Measurements from ENCODE around the gene TEKT5.

The TEKT5 gene

GRCh38 chr16:10584981-10585438 is 109.7 kb downstream of the TEKT5 start:
- no peaks in the 10 kb centered on the region for H3K36me3 ChIP-seq (replicated peaks; ENCODE audit: low read depth, low read length)

GRCh38 chr16:10583269-10583668 is 111.5 kb downstream of the TEKT5 start:
- Histone ChIP-seq H3K4me2 (ENCODE audit: low read length) (no peak overlapping the region), H3K9me3 (ENCODE audit: insufficient read depth, low read length) (no peaks in the 10 kb centered on the region), H3K27ac (ENCODE audit: low read length) (no peak overlapping the region), H2AFZ (ENCODE audit: low read depth, low read length) (no peak overlapping the region), H3K9ac (ENCODE audit: low read length) (no peak overlapping the region), H3K36me3 (replicated peaks; ENCODE audit: low read depth, low read length) (no peaks in the 10 kb centered on the region), H3K4me1 (ENCODE audit: low read length) (no peaks in the 10 kb centered on the region), H4K20me1 (ENCODE audit: insufficient read depth, low read length) (no peaks in the 10 kb centered on the region), H3K4me3 (ENCODE audit: low read length) (no peak overlapping the region), H3K27me3 (ENCODE audit: low read depth, low read length) (peaks cover 33% of the 10 kb centered on the region), H3K79me2 (ENCODE audit: low read length) (no peaks in the 10 kb centered on the region)
- no peak for TF ChIP-seq CTCF (IDR thresholded peaks at IDR 0.05; ENCODE audit: low read depth, low read length)
- TF ChIP-seq EZH2phosphoT487 (IDR thresholded peaks at IDR 0.05; ENCODE audit: low read depth), result no peak

More at GRCh38 chr16:10584981-10585438, 109.7 kb downstream of the TEKT5 start:
- no peak overlapping the region for H2AFZ ChIP-seq (ENCODE audit: low read depth, low read length)
- no peaks in the 10 kb centered on the region for H3K4me1 ChIP-seq (ENCODE audit: low read length)
- H3K27me3 ChIP-seq (ENCODE audit: low read depth, low read length), result peaks cover 46% of the 10 kb centered on the region
- no peak overlapping the region for H3K27ac ChIP-seq (ENCODE audit: low read length)
- TF ChIP-seq CTCF (IDR thresholded peaks at IDR 0.05; ENCODE audit: low read depth, low read length) (no peak), EZH2phosphoT487 (IDR thresholded peaks at IDR 0.05; ENCODE audit: low read depth) (no peak)
- no peak overlapping the region for H3K4me3 ChIP-seq (ENCODE audit: low read length)
- H4K20me1 ChIP-seq (ENCODE audit: insufficient read depth, low read length), result no peaks in the 10 kb centered on the region
- no peaks in the 10 kb centered on the region for H3K79me2 ChIP-seq (ENCODE audit: low read length)
- H3K4me2 ChIP-seq (ENCODE audit: low read length), result no peak overlapping the region
- no peaks in the 10 kb centered on the region for H3K9me3 ChIP-seq (ENCODE audit: insufficient read depth, low read length)
- no peak overlapping the region for H3K9ac ChIP-seq (ENCODE audit: low read length)

- Histone ChIP-seq H3K36me3 (replicated peaks; ENCODE audit: low read depth, low read length) (no peaks in the 10 kb centered on the region), H3K4me3 (ENCODE audit: low read length) (no peak overlapping the region), H3K9ac (ENCODE audit: low read length) (no peak overlapping the region), H2AFZ (ENCODE audit: low read depth, low read length) (no peak overlapping the region), H3K27me3 (ENCODE audit: low read depth, low read length) (peaks cover 31% of the 10 kb centered on the region), H3K4me1 (ENCODE audit: low read length) (no peaks in the 10 kb centered on the region), H3K9me3 (ENCODE audit: insufficient read depth, low read length) (no peaks in the 10 kb centered on the region), H3K4me2 (ENCODE audit: low read length) (no peak overlapping the region), H4K20me1 (ENCODE audit: insufficient read depth, low read length) (no peaks in the 10 kb centered on the region), H3K79me2 (ENCODE audit: low read length) (no peaks in the 10 kb centered on the region), H3K27ac (ENCODE audit: low read length) (no peak overlapping the region)
- TF ChIP-seq CTCF (IDR thresholded peaks at IDR 0.05; ENCODE audit: low read depth, low read length) (no peak), EZH2phosphoT487 (IDR thresholded peaks at IDR 0.05; ENCODE audit: low read depth) (no peak)
These were observed 113.2 kb downstream of the TEKT5 start for GRCh38 chr16:10581507-10581906.

GRCh38 chr16:10580883-10581247 is 113.9 kb downstream of the TEKT5 start:
- Histone ChIP-seq H3K79me2 (ENCODE audit: low read length) (no peaks in the 10 kb centered on the region), H3K4me3 (ENCODE audit: low read length) (no peak overlapping the region), H3K36me3 (replicated peaks; ENCODE audit: low read depth, low read length) (no peaks in the 10 kb centered on the region), H3K4me1 (ENCODE audit: low read length) (peaks cover under 1% of the 10 kb centered on the region; the same call in 1 of the 2 replicates), H3K27ac (ENCODE audit: low read length) (no peak overlapping the region), H3K9ac (ENCODE audit: low read length) (no peak overlapping the region), H4K20me1 (ENCODE audit: insufficient read depth, low read length) (no peaks in the 10 kb centered on the region), H3K27me3 (ENCODE audit: low read depth, low read length) (peaks cover 31% of the 10 kb centered on the region), H3K4me2 (ENCODE audit: low read length) (no peak overlapping the region), H2AFZ (ENCODE audit: low read depth, low read length) (no peak overlapping the region), H3K9me3 (ENCODE audit: insufficient read depth, low read length) (no peaks in the 10 kb centered on the region)
- TF ChIP-seq CTCF (IDR thresholded peaks at IDR 0.05; ENCODE audit: low read depth, low read length) (no peak), EZH2phosphoT487 (IDR thresholded peaks at IDR 0.05; ENCODE audit: low read depth) (no peak)
